Neural cell (in vitro differentiated cells): ENCODE data around the gene TSKS.

Experiments
- EZH2 ChIP-seq: fragments of 200-600, 300-800 bp; shearing (Covaris generic), sonication (generic); IDR thresholded peaks from 2 replicates; pipeline ENCODE4 v1.6.1; 2014; ENCODE audit warnings: antibody characterized with exemption, low read length, borderline replicate concordance, mild to moderate bottlenecking; ENCODE audit not compliant: insufficient read depth, poor library complexity, severe bottlenecking
- POLR2AphosphoS5 ChIP-seq: IDR thresholded peaks from 2 replicates; pipeline ENCODE4 v1.6.1; 2012
- RAD21 ChIP-seq: fragments of 450-650 bp; conservative IDR thresholded peaks from 2 replicates; pipeline ENCODE4 v1.6.1; 2014; ENCODE audit warnings: antibody characterized with exemption, mild to moderate bottlenecking, moderate library complexity
- TAF1 ChIP-seq: IDR thresholded peaks from 2 replicates; pipeline ENCODE4 v1.6.1; 2012; ENCODE audit warnings: low read depth
- TF ChIP-seq, protein P1 (sequence below): fragments of 450-650 bp; IDR thresholded peaks from 2 replicates; pipeline ENCODE4 v1.5.1; 2014; ENCODE audit warnings: antibody characterized with exemption, mild to moderate bottlenecking, moderate library complexity; ENCODE audit not compliant: poor library complexity, severe bottlenecking

- TF ChIP-seq, protein P1, sequence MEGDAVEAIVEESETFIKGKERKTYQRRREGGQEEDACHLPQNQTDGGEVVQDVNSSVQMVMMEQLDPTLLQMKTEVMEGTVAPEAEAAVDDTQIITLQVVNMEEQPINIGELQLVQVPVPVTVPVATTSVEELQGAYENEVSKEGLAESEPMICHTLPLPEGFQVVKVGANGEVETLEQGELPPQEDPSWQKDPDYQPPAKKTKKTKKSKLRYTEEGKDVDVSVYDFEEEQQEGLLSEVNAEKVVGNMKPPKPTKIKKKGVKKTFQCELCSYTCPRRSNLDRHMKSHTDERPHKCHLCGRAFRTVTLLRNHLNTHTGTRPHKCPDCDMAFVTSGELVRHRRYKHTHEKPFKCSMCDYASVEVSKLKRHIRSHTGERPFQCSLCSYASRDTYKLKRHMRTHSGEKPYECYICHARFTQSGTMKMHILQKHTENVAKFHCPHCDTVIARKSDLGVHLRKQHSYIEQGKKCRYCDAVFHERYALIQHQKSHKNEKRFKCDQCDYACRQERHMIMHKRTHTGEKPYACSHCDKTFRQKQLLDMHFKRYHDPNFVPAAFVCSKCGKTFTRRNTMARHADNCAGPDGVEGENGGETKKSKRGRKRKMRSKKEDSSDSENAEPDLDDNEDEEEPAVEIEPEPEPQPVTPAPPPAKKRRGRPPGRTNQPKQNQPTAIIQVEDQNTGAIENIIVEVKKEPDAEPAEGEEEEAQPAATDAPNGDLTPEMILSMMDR, result no peak
- TF ChIP-seq TAF1 (no peak), EZH2 (no peak), RAD21 (no peak), POLR2AphosphoS5 (no peak)
Measured at GRCh38 chr19:49701271-49701786, 61.8 kb downstream of the TSKS start.
